GM19467 (cell line): ENCODE results near the gene MAP3K8.
A peak's percentile ranks its signal among the peaks of the same experiment; 100 is the strongest.

Experiments used
- ATAC-seq: cut with Tn5 transposase; IDR thresholded peaks from one replicate; pipeline ENCODE4 v1.9.1; 2021; ENCODE audit warnings: mild to moderate bottlenecking, moderate library complexity; ENCODE audit not compliant: unreplicated experiment

Gene MAP3K8

DNA sequence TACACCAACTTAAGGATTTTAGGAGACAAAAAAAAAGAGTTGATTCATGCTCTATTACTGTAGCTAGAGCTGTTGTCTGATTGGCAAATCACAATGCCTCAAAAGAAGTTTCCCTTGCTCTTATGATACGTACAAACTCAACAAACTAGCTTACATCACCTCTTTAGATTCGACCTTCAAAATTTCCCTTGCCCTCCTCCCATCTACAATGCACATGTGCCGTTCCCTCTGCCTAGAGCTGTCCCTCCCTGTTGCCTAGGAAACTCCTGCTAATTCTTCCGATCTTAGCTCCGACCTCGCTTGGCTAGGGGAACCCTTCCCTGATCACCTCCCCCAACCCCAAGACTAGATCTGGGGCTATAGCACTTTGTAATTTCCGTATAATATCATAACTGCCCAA, 55.4 kb downstream of the MAP3K8 start:
- no peak for ATAC-seq

DNA sequence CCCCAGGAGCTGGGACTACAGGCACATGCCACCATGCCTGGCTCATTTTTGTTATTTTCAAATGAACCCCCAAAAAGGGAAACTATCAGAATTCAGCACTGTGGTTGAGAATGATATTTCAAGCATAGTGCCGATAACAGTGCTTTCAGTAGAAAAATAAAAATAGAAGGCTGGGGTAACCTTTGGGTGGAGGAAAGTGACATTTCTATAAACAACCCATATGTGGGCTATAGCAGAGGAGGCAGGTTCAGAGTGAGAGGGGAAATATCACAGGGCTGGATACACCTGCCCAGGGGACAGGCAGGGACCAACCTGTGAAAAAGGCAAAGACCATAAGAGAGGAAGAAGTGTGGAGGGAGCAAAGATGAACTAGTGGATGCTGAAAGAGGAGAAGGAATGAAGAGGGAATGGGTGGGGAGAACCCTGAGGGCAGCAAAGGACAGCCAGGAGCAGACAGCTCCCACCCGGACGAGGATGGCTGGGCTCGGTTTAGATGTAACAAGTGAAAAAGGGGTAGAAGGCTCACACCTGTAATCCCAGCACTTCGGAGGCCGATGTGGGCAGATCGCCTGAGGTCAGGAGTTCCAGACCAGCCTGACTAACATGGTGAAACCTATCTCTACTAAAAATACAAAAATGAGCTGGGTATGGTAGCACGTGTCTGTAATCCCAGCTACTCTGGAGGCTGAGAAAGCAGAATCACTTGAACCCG, 56.5 kb downstream of the MAP3K8 start:
- ATAC-seq, result no peak

DNA sequence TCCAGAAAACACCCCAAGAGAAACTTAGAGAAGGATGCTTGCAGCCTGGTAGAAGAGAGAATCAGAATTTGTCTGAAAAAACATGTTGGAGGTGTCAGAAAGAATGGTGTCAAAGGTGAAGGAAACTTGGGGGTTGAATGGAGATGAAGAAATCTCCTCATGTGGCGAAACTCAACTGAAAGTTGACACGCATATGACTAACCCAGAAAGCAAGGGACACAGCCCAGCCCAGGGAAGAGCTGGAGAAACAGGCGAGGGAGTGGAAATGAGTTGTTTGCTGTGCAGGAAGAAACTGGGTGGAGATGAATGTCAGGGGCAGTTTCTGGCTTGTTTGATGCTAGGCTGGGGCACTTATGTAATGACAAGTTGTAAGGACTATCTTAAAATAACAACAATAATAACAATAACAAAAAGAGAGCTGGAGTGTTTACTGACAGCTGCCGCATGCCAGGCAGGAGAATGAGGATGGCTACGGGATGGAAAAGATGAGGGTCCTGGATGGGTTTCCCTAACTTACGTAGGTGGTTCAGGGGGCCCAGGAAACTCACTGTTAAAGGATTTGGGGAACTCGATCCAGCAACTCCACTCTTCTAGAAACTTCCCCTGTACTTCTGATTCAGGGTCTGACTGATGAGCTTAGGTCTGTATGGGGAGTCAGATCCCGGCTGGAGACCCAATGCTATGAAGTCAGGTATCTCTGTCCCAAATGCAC, 57.4 kb downstream of the MAP3K8 start:
- ATAC-seq, result no peak

DNA sequence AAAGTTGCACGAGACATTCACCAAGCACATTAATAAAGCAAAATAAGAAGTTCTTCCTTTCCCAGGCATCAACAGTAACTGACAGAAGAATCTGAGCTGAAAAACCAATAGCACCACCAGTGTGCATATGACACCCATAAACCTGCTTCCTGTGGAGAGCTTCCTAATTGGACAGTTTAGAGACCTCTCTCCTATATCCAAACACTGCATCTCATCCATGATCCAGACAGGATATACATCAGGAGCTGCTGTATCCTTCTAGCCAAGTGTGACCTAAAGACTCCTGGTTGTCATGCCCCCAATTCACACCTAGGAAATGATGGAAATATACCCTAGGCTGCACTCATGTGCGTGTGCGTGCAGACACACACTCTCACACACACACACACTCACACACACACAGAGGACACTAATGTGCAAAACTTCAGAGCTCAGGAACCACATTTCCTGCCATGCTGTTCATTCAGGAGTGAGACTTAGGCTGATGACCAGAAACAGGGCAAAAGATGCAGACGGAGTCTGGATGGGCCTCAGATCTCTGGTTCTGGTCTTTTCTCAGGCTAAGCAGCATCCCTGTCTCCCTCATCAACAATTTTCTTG, 58.0 kb downstream of the MAP3K8 start:
- ATAC-seq, result no peak

DNA sequence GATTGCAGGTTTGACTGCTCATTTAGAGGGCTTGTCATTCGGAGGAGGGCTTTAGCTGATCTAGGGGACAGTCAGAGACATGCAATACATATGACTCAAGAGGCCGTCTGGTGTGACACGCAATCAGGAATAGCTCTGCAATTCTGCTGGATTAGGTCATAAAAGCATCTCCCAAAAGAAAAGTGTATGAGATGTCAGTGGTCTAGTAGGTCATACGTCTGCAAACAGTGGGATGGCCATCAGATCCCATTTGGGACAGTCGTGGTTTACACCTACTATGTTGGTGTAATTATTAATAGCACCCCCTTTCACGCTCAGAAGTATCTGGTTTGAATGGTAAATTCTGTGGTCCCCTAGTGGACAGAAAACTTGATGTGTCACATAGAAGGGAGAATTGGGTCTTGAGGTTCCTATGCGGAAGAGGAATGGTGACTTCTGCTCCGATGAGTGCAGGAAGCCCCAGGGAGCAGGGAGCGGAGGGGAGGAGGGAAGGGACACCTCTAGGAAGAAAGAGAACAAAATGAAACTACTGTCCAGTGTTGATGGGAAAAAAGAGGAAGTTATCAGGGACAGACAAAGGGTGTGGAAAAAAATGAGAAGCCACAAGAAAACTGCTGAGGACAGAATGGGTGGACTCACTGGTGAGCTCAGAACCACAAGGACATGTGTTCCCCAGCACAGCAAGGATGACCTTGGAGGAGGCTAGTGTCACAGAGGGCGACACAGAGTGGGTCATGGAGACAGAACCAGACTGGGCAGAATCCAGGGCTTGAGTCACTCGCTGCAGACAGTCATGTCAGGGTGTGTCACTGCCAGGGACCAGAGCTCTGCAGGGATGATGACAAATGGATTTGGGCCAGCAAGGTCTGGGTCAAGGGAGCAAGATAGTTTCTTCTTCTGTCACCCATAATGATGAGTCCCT, 59.9 kb downstream of the MAP3K8 start:
- ATAC-seq, result peak; percentile 41

DNA sequence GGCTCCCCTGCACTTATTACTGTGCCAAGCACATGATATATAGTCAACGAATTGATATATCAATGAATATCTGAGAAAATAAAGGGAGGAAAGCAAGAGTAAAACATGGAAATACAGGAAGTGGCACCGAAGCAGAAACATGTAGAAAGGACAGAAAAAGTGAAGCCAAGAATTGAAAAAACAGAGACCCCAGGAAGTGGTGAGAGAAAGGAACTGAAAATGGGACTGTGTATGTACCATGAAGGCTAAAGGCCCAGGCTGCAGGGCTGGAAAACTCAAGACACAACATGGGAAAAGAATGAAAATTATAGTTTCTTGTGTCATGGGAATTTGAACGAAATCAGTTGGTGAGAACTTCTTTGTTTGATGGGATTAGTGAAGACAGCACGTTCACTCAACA, 60.6 kb downstream of the MAP3K8 start:
- no peak for ATAC-seq

DNA sequence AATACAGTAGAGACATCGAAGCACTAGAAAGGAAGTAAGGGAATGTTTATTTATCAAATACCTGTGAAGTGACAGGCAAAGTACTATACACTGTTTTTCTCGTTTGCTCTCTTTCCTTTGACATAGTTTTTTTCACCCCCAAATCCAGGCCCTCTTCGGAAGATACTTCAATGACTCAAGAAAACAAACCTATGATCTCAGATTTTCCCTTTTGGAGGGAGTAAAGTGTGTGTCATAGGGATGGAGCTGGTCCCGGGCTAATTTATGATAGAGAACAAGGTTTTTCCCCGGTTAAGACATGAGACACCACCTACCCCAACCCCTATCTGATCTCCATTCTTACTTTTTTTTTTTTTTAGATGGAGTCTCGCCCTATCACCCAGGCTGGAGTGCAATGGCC, 61.7 kb downstream of the MAP3K8 start:
- no peak for ATAC-seq

DNA sequence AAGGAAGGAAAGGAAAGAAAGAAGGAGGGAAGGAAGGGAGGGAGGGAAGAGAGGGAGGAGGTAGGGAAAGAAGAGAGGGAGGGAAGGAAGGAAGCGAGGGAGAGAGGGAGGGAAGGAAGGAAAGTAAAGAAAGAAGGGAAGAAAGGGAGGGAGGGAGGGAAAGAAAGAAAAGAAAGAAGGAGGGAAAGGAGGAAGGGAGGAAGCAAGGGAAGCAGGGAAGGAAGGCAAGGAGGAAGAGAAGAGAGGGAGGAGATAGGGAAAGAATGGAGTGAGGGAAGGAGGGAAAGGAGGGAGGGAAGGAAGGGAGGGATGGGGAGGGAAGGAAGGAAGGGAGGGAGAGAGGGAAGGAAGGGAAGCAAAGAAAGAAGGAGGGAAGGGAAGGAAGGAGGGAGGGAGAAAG, 65.8 kb downstream of the MAP3K8 start:
- ATAC-seq, result no peak

DNA sequence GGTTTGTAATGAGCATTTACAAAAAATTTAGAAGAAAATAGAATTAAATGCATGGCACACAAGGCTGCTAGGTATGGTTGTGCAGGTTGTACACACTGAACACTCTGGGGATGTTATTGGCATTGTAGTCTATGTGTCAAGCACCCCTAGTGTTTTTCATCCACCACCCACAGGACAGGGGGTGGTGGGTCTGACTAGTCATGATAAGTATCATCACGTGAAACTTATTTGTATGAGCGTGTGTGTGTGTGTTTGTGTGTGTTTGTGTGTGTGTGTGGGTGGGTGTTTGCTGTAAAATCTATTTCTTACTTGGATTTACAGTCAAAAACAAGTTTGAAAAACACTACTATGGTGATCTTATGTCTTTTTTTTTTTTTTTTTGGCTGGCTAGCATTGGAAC, 66.5 kb downstream of the MAP3K8 start:
- ATAC-seq, result no peak

DNA sequence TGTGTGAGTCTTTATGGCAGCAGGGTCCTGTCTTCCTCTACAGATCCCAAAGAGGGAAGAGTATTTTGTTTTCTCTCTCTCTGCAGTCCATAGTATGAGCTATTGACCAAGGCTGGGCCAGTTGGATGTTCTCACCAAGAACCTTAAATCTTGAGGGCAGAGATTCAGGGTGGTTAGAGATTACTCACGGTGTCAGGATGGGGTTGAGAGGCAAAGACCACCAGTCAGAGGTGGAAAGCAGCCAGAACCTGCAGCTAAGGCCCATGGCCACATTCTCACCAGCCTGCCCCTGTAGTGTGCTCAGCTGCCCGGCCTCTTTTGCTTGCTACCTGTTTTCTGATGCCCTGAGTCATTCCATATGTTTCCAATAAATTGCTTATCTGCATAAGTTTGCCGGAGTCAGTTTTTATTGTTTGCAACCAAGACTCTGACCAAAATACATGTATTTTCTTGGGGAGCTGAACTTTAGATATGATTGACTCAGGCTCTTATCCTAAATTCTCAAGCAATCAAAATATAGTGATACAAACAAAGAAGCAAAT, 67.0 kb downstream of the MAP3K8 start:
- ATAC-seq, result no peak

DNA sequence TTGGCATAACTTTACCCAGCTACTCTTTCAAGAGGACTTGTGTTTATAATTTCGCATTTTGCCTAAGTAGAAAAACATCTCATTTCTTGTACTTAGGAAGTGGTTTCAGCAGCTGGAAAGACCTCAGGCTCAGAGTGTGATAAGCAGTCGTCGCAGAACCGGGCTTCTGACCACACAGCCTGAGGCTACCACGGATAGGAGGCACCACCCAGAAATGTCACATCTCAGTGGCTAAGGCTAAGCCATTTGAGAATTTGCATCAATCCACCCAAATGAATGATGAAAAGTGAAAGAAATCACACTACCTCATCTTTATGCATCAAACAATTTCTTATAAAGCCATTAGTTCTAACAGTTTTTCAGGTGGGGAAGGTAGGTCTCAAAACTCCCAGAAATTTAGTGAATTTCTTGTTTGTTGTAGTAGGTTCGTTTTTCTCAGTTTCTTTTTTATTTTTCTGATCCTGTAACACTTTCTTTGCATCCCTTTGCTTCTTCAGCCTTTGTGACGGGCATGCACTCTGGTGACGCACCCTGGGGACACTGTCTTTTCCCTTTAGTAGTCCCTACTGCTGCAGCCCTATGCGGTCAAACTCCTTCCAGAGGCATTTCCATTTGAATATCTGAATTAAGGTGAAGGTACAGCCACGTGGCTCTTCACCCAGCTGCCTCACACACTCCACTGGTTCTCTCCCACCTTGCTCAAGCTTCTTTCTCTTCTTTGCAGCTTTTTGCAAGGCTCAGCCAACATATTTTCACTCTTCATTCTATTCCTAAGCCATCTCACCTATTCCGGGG, 68.5 kb downstream of the MAP3K8 start:
- peak; percentile 73 for ATAC-seq

DNA sequence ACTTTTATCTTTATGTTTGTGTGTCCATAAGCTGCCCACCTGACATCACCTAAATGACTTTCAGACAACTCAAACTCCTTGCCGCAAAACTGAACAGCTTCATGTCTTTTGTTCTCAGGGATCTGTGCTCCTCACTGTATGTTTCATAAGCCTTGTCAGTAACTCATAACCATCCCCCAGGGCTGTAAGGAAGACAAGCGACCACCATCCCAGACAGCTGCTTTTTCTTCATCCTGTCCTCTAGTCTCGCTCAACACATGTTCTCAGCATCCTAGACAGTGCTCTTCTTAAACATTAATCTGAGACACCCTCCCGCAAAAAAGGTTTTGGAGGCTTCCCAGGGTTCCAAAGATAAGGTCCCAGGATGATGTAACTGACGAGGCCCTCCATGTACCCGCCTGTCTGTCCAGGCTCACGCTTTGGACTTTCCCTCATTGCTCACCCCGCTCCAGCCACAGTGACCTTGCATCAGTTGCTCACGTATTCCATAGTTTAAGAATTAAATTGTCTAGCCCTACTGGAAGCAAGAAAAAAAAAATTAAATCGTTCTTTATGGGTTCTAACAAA, 69.8 kb downstream of the MAP3K8 start:
- ATAC-seq, result no peak

DNA sequence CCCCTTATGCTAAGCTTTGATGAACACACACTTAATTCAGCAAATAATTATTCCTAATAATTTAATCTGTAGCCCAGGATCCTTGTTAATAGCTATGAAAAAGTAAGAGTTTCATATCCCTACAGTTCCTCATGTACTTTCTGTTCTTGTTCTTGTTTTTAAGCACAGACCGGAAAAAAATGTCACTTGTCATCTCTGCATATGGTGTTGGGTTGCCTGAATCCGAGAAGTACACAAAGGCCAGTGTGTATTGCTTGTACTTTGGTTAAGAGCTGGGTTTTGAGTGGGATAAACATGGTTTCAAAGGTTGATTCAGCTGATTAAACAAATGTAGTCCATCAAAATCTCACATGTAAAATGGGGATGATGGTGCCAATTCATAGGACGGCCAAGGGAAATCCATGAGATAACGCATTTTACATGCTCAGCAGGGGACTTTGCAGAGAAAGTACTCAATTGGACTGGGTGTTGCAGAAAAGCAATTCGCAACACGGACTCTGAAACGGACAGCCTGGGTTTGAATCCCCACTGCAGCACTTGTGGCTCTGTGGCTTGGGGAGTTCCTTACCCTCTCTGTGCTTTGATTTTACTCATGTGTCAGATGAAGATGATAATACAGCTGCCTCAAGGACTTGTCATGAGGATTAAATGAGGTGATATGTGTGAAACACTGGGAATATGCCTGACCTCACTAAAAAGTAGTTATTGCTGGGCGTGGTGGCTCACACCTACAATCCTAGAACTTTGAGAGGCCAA, 71.7 kb downstream of the MAP3K8 start:
- ATAC-seq, result no peak

DNA sequence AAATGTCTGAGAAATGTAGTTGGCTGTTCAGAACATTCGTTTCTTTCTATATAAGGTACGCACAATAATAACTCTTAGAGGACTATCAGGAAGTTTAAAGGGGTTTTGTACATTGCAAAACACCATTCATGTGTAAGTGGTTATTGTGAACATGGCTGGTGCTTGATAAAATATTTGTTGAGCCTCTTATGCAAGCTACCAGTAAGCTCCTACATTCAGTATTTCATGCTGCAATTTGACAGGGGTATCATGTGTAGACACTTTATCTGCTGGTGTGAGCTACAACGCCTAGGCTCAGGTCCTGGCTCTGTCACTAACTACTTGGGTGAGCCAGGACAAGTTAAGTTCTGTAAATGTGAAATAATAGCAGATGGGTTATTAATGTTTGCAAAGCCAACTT, 75.5 kb downstream of the MAP3K8 start:
- no peak for ATAC-seq

DNA sequence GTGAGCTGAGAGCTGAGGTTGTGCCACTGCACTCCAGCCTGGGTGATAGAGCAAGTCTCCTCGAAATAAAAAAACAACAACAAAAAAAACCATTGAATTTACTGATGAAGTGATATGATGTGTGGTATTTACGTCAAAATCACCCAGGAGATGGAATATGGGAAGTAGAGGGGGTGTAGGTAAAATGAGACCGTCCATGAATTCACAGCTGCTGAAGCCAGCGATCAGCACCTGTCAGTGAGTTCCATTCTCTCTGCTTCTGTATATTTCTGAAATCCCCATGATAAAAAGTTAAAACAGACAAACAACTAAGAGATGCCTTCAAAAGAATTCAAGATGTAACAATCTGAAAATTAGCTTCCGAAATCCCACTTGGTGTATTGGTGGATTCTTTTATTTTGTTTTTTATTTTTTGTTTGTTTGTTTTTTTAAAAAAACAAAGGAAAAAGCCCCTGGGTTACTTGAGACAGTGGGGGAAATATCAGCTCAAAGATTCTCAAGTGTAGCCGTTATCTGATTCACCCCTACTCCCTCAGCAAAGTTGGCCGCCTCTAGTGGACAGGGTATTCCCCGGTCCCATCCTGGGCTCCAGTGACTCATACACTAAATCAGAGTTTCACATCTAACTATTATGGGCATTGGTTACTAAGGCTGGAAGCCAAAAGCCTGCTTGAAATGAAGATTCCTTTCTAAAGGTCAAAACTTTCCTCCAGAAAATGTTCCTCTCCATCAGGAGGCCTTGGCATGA, 76.4 kb downstream of the MAP3K8 start:
- ATAC-seq, result peak; percentile 67

DNA sequence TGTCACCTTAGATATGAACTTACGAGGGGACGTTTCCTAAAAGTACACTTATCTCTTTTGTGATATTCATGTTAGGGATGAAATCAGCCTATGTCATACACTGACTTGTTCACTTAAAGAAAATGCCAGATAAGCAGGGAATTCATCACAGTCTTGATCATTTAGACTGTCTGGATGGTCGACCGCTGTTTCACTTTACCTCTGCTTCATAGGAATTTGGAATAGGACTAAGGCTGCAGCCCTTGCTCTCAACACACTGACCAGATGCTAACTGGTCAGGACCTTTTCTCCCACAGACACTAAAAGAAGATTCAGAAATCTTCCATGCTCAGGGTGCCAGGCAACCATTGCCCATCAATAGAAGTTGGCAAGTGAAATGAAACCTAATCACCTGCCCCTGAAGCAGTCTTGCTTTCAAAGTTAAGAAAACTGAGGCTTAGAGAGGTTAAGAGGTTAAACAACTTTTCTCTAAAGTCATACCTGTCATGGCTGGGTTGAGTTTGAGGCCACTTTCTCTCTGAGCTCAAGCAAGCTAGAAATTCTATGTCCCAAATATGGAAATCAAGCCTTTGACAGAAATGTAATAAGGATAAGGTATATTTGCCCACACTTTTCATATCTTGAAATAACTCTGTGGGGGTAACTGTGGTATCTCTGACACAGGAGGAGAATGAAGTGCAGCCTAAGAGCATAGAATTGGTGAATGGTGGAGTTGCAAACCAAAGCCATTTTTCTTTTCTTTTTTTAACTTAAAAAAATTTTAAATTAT, 77.1 kb downstream of the MAP3K8 start:
- ATAC-seq, result peak; percentile 20
